Omental fat pad (tissue), 4 donors: ENCODE results near the gene SAP130. TPM values are rescaled to one million over a fixed set of nuclear protein-coding genes. Genes with fewer than 3 reads are reported as not detected.

Experiments
- ATAC-seq: fragments of 150-250 bp; one replicate; pipeline ENCODE4 v1.9.1; 2016; ENCODE audit warnings: mild to moderate bottlenecking, moderate library complexity; ENCODE audit not compliant: low FRiP score
- DNase-seq: peaks from one replicate; pipeline ENCODE4 v3.0.0-alpha.2; 2019; ENCODE audit warnings: low spot score
- total RNA-seq, 4 donors: library from RNA; depleted of rRNA; stranded (reverse); fragments of >200 nt; gene quantifications; one replicate each; pipeline ENCODE4 v1.1.0, GENCODE V29; 2016
- TF ChIP-seq, protein P1 (sequence below), 3 donors: fragments of 450-650 bp; IDR thresholded peaks; one replicate each; pipeline ENCODE4 v1.5.1; 2016 to 2017; ENCODE audit warnings: antibody characterized with exemption in 3 of 3, mild to moderate bottlenecking in 3 of 3, moderate library complexity in 2 of 3

SAP130 gene
- total RNA-seq, 4 donors from 2014 or later, result 5.3 to 14.7 (median 11.6) TPM

- DNase-seq (no peak), ATAC-seq (no peak)
These were observed 74.0 kb downstream of the SAP130 start for GRCh38 chr2:127953849-127954248.

DNA sequence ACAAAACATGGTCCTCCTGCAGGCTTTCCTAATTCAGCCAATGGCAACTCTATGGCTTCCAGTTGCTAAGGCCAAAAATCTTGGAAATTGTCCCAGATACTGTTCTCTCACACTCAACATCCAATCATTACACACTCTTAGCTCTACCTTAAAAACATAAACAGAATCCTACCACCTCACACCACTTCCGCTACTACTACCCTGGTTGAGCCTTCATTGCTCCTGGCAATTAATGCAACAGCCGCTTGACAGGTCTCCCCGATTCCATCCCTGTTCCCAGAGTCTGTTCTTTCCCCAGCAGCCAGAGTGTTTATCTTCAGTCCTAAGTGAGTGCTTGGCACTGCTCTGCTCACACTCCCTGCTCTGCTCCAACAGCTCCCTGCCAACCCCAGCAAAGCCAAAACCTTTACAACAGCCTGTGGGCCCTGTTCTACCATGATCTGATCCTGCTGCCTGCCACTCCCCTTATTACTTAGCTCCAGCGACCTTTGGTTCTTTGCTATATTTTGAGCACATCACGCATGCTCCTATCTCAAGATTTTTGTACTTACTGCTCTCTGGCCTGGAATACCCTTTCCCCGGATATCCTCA lies 74.6 kb downstream of the SAP130 start:
- ATAC-seq (peak; percentile 65), DNase-seq (no peak)
- TF ChIP-seq, protein P1, sequence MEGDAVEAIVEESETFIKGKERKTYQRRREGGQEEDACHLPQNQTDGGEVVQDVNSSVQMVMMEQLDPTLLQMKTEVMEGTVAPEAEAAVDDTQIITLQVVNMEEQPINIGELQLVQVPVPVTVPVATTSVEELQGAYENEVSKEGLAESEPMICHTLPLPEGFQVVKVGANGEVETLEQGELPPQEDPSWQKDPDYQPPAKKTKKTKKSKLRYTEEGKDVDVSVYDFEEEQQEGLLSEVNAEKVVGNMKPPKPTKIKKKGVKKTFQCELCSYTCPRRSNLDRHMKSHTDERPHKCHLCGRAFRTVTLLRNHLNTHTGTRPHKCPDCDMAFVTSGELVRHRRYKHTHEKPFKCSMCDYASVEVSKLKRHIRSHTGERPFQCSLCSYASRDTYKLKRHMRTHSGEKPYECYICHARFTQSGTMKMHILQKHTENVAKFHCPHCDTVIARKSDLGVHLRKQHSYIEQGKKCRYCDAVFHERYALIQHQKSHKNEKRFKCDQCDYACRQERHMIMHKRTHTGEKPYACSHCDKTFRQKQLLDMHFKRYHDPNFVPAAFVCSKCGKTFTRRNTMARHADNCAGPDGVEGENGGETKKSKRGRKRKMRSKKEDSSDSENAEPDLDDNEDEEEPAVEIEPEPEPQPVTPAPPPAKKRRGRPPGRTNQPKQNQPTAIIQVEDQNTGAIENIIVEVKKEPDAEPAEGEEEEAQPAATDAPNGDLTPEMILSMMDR (IDR thresholded peaks at IDR 0.05), result no peak

More at GRCh38 chr2:127953849-127954248, 74.0 kb downstream of the SAP130 start:
- TF ChIP-seq, protein P1 (IDR thresholded peaks at IDR 0.05), result no peak

GRCh38 chr2:127951026-127951425 lies 76.8 kb downstream of the SAP130 start:
- ATAC-seq (no peak), DNase-seq (no peak)
- TF ChIP-seq, protein P1 (IDR thresholded peaks at IDR 0.05), result no peak

GRCh38 chr2:127950264-127950663 lies 77.6 kb downstream of the SAP130 start:
- TF ChIP-seq, protein P1 (IDR thresholded peaks at IDR 0.05), result no peak
- ATAC-seq, result no peak
- DNase-seq, result no peak

GRCh38 chr2:127945281-127945680 lies 82.6 kb downstream of the SAP130 start:
- TF ChIP-seq, protein P1 (IDR thresholded peaks at IDR 0.05), result no peak
- no peak for DNase-seq
- ATAC-seq, result no peak

DNA sequence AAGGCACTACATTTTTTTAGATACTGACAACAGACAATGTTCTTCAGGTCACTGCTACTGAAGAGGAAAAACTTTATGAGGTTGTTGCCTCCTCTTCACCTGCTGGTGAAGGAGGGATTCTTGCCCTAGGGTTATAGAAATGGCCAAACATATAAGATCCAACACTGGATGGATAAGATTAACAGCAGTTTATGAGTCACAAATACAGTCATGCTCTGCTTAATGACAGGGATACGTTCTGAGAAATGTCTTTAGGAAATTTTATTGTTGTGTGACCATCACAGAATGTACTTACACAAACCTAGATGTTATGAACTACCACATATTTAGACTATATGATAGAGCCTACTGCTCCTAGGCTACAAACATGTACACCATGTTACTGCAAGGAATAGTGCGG lies 84.7 kb downstream of the SAP130 start:
- DNase-seq, result no peak
- TF ChIP-seq, protein P1 (IDR thresholded peaks at IDR 0.05), result no peak
- ATAC-seq, result no peak

DNA sequence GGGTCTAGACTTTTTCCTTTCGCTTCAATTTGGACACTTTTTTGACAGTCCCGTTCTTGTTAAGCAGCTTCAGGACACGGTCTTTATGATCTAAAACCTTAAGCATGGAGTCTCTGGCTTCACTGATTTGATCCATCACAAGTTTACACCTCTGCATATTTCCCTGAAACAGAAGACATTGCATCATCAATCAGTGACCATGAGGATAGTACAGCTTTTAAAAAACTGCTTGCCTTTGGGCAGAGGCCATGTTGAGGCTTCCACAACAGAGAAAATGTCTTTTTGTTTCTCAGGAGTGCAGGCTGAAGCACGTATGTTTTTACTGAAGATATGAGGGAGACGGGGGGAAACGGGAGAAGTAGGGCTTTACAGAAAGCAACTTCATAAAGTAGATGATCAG lies 85.9 kb downstream of the SAP130 start:
- no peak for ATAC-seq
- TF ChIP-seq, protein P1 (IDR thresholded peaks at IDR 0.05), result no peak

More for the DNA sequence above, 85.9 kb downstream of the SAP130 start:
- DNase-seq, result no peak
